BLaER1 (cell line): Measurements from ENCODE around the gene AEBP1.

Experiments used
- H3K27ac ChIP-seq: shearing (Covaris generic); formaldehyde crosslinking; 2 replicates; pipeline ENCODE4 v1.8.1; 2022
- H3K27me3 ChIP-seq: shearing (Covaris generic); formaldehyde crosslinking; 2 replicates; pipeline ENCODE4 v1.8.1; 2022
- H3K36me3 ChIP-seq: shearing (Covaris generic); formaldehyde crosslinking; 2 replicates; pipeline ENCODE4 v1.8.1; 2022
- H3K4me1 ChIP-seq: shearing (Covaris generic); formaldehyde crosslinking; 2 replicates; pipeline ENCODE4 v1.8.1; 2022
- H3K4me2 ChIP-seq: shearing (Covaris generic); formaldehyde crosslinking; 2 replicates; pipeline ENCODE4 v1.8.1; 2022
- H3K4me3 ChIP-seq: shearing (Covaris generic); formaldehyde crosslinking; 2 replicates; pipeline ENCODE4 v1.8.1; 2022
- H3K9ac ChIP-seq: shearing (Covaris generic); formaldehyde crosslinking; 2 replicates; pipeline ENCODE4 v1.8.1; 2022
- H3K9me3 ChIP-seq: shearing (Covaris generic); formaldehyde crosslinking; 2 replicates; pipeline ENCODE4 v1.8.1; 2022
- H4K20me1 ChIP-seq: shearing (Covaris generic); formaldehyde crosslinking; 2 replicates; pipeline ENCODE4 v1.8.1; 2022
- Cebpa-rat ChIP-seq: shearing (Covaris generic); IDR thresholded peaks from 2 replicates; pipeline ENCODE4 v1.8.1; 2022

Gene AEBP1

GRCh38 chr7:44060948-44061644, 43.0 kb upstream of the AEBP1 start:
- Histone ChIP-seq H3K4me3 (no peak overlapping the region), H3K27me3 (no peaks in the 10 kb centered on the region), H3K36me3 (peaks cover 83% of the 10 kb centered on the region), H4K20me1 (peaks cover 24% of the 10 kb centered on the region), H3K4me1 (peaks cover 74% of the 10 kb centered on the region), H3K9me3 (no peaks in the 10 kb centered on the region), H3K27ac (peak overlapping the region; percentile 49), H3K4me2 (peak overlapping the region; percentile 91; the same call in 1 of the 2 replicates), H3K9ac (0 out of 2 replicates have a peak overlapping the region, but pooled peaks have one; percentile 22)
- TF ChIP-seq Cebpa-rat, result no peak

DNA sequence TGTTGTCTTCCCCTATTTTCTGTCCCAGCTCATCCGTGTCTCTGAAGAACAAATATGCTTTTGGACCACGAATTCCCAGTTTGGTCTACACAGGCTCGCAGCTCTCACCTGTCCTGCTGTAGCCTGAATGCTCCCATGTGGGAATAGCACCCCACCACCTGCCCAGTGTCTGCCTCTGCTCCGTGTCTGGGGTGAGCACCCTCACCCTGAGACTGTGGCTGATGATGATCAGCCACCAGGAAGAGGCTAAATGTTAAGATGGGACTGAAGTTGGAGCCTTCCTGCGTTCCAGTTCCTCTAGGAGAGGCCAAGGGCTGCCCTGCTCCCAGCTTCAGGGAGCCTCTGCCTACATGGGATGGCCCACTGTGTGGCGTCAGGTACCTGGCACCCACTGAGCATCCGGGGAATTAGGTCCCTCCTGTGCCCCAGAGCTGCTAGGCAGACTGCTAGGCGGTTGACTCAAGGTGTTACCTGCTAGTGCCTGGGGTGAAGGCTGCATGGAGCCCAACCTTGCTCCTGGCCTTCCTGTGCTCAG, 42.4 kb upstream of the AEBP1 start:
- H3K9me3 ChIP-seq, result no peaks in the 10 kb centered on the region
- no peak for TF ChIP-seq Cebpa-rat
- peak overlapping the region; percentile 49 for H3K27ac ChIP-seq
- H4K20me1 ChIP-seq, result peaks cover 18% of the 10 kb centered on the region
- H3K4me1 ChIP-seq, result peaks cover 78% of the 10 kb centered on the region
- H3K4me3 ChIP-seq, result no peak overlapping the region
- 0 out of 2 replicates have a peak overlapping the region, but pooled peaks have one; percentile 22 for H3K9ac ChIP-seq
- H3K4me2 ChIP-seq, result no peak overlapping the region
- peaks cover 77% of the 10 kb centered on the region for H3K36me3 ChIP-seq
- H3K27me3 ChIP-seq, result no peaks in the 10 kb centered on the region

DNA sequence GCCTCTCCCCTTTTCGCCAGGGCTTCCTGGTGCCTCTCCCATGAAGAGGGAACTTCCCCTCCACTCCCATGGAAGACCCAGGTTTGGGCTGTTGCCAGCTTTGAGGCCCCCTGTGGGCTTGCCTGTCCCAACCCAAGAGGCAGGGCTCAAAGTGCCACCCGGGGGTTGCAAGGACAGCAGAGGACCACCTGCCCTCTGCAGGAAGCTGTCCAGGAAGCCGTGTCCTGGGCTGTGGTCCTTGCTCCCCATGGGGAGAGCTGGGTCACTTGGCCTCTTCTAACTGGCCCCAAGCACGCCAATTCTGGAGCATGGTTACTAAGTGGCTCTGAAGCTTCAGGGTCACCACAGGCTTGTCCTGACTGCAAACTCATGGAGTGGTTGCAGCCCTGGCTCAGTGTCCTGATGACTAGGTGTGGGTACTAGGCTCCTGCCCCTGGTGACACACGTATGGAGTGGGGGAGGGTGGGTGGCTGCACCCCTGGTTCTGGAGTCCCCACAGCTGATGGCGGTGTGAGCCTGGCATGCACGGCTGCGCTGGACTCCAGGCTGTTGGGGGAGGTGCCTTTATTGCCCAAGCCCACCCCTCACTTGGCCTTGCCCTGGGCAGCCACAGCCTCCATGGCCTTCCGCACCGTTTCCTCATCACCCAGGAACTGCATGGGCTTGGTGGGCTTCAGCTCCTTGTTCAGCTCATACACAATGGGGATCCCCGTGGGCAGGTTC, 41.8 kb upstream of the AEBP1 start:
- Histone ChIP-seq H3K27ac (peak overlapping the region; percentile 49), H3K9ac (no peak overlapping the region), H3K9me3 (no peaks in the 10 kb centered on the region), H4K20me1 (peaks cover 11% of the 10 kb centered on the region), H3K4me3 (no peak overlapping the region), H3K4me2 (no peak overlapping the region), H3K4me1 (peaks cover 71% of the 10 kb centered on the region), H3K27me3 (no peaks in the 10 kb centered on the region), H3K36me3 (peaks cover 71% of the 10 kb centered on the region)
- no peak for TF ChIP-seq Cebpa-rat

GRCh38 chr7:44062903-44063295, 41.2 kb upstream of the AEBP1 start:
- peaks cover 66% of the 10 kb centered on the region for H3K4me1 ChIP-seq
- no peak for TF ChIP-seq Cebpa-rat
- H3K9ac ChIP-seq, result no peak overlapping the region
- no peak overlapping the region for H3K4me2 ChIP-seq
- H3K27ac ChIP-seq, result 0 out of 2 replicates have a peak overlapping the region, but pooled peaks have one; percentile 49
- peaks cover 9% of the 10 kb centered on the region for H4K20me1 ChIP-seq
- H3K27me3 ChIP-seq, result no peaks in the 10 kb centered on the region
- H3K36me3 ChIP-seq, result peaks cover 65% of the 10 kb centered on the region
- no peak overlapping the region for H3K4me3 ChIP-seq
- H3K9me3 ChIP-seq, result no peaks in the 10 kb centered on the region

DNA sequence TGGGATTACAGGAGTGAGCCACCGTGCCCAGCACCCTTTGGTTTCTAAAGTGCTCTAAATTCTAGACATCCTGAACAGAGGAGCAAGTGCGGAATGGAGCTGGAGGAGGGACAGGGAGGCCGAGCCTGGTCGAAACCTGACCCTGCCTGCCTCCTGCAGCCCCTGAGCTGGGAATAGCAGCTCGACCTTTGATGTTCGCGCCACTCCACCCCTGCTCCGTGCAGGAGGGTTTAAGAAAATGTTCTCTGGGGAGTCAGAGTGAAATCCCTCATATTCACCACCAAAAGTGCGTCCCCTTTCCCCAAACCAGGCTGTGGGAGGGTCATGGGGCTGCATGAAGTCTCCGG, 40.6 kb upstream of the AEBP1 start:
- peaks cover 59% of the 10 kb centered on the region for H3K36me3 ChIP-seq
- no peak overlapping the region for H3K4me3 ChIP-seq
- TF ChIP-seq Cebpa-rat, result no peak
- H3K4me1 ChIP-seq, result peaks cover 60% of the 10 kb centered on the region
- H3K27ac ChIP-seq, result 0 out of 2 replicates have a peak overlapping the region, but pooled peaks have one; percentile 22
- H3K27me3 ChIP-seq, result no peaks in the 10 kb centered on the region
- H3K9ac ChIP-seq, result no peak overlapping the region
- peaks cover 9% of the 10 kb centered on the region; the same call in 1 of the 2 replicates for H4K20me1 ChIP-seq
- H3K9me3 ChIP-seq, result no peaks in the 10 kb centered on the region
- no peak overlapping the region for H3K4me2 ChIP-seq

DNA sequence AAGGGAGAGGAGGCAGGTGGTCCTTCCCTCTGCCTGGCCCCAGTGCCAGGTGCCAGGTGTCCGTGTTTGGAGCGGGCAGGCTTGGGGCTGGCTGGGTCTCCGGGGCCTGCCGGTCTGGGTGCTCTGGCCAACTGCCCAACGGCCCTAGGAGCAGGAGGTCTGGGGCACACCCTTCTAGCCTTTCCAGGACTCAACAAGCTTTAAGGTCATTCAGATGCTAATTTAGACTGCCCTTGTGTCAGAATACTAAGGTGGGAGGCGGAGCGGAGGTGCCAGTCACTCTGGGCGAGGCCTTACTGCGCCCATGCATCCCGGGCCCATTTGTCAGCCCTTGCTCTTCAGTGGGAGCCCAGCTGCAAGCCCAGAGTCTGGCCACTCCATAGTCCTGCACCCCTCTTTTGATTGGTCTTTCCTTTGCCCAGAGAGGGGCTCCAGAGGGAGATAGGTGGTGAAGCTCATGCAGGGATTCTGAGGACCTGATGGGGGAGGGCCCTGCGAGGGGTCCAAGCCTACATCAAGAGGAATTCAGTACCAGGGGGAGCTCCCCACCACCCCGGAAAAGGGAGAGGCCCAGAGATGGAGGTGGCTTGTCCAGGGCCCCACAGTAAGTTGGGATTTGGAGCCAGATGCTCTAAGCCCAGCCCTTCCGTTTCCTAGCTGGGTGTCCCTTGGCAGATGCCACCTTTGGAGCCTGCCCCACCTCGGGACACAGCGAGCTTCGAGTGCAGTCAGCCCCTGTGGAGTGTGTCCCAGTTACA, 40.1 kb upstream of the AEBP1 start:
- Histone ChIP-seq H3K4me2 (no peak overlapping the region), H3K9ac (no peak overlapping the region), H3K9me3 (no peaks in the 10 kb centered on the region), H3K27me3 (no peaks in the 10 kb centered on the region), H3K27ac (0 out of 2 replicates have a peak overlapping the region, but pooled peaks have one; percentile 22), H4K20me1 (peaks cover 9% of the 10 kb centered on the region; the same call in 1 of the 2 replicates), H3K4me3 (no peak overlapping the region), H3K36me3 (peaks cover 54% of the 10 kb centered on the region), H3K4me1 (peaks cover 54% of the 10 kb centered on the region)
- no peak for TF ChIP-seq Cebpa-rat

- H3K27ac ChIP-seq, result no peak overlapping the region
Observed at GRCh38 chr7:44064791-44065430, 39.2 kb upstream of the AEBP1 start.

DNA sequence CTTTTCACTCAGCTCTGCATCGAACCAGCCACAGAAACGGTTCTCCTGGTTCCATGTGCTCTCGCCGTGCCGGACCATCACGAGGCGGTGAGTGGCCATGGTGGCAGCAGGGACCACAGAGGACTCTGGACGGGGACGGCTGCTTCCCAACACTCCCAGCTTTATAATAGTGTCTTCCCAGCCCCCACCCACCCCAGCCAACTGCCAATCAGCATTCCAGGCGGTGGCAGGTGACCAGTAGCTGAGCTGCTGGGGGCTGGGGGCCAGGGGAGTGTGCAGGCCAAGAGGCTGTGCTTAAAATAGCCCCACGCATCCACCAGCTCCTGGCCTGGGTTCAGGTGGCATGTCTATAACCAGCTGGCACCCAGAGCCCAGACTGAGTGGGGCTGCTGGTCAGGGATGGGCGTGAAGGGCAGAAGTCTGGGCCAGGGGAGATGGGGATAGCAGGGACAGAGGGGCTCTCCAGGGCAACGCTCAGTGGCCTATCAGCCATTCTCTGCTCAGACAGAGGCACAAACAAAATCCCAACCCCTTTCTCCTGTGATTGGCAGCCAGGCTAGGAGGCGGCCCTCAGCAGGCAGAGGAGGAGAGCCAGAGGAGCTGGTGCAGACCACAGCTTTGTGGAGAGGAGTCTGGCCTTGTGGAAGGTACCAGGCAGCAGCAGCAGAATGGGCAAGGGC, 38.6 kb upstream of the AEBP1 start, which contains the start of gene PGAM2:
Gene PGAM2, minus strand, starts transcription at position 137 of the 680 bp plus-strand sequence. Its CDS starts 38 bp downstream, at position 99.
- Histone ChIP-seq H3K36me3 (peaks cover 39% of the 10 kb centered on the region), H3K9me3 (no peaks in the 10 kb centered on the region), H3K4me1 (peaks cover 46% of the 10 kb centered on the region), H4K20me1 (no peaks in the 10 kb centered on the region), H3K27me3 (no peaks in the 10 kb centered on the region), H3K4me2 (peak within 1 kb of the TSS; percentile 32; the same call in 1 of the 2 replicates), H3K9ac (no peak within 1 kb of the TSS), H3K4me3 (no peak within 1 kb of the TSS), H3K27ac (peak within 1 kb of the TSS; percentile 16; the same call in 1 of the 2 replicates)
- TF ChIP-seq Cebpa-rat, result no peak

More at GRCh38 chr7:44064791-44065430, 39.2 kb upstream of the AEBP1 start:
- Histone ChIP-seq H3K4me2 (no peak overlapping the region), H3K27me3 (no peaks in the 10 kb centered on the region), H3K4me1 (peaks cover 46% of the 10 kb centered on the region), H3K4me3 (no peak overlapping the region), H4K20me1 (peaks cover 4% of the 10 kb centered on the region; the same call in 1 of the 2 replicates), H3K9me3 (no peaks in the 10 kb centered on the region), H3K9ac (no peak overlapping the region), H3K36me3 (peaks cover 45% of the 10 kb centered on the region)
- no peak for TF ChIP-seq Cebpa-rat
